Fibroblast of lung (primary cell): ENCODE data around the gene NUDT3. TPM values are rescaled to one million over a fixed set of nuclear protein-coding genes. Genes with fewer than 3 reads are reported as not detected.
A peak's percentile ranks its signal among the peaks of the same experiment; 100 is the strongest.
"Not testable (repeated sequence)": the region's sequence is repeated elsewhere in the genome, so short reads cannot be mapped to it uniquely, and the experiment has no call there.

Experiments
- DNase-seq, 2 donors: peaks; one replicate each; pipeline versions ENCODE4 v3.0.0 to v3.0.0-alpha.2; 2010; ENCODE audit warnings: low read depth in 2 of 2
- H2AFZ ChIP-seq: 2 replicates; pipeline ENCODE4 v1.5.1; 2012; ENCODE audit warnings: low read length, control low read depth, inconsistent platforms
- H3K27ac ChIP-seq: 2 replicates; pipeline ENCODE4 v1.5.1; 2011; ENCODE audit warnings: low read length, control low read depth; ENCODE audit not compliant: insufficient read depth
- H3K27me3 ChIP-seq: 2 replicates; pipeline ENCODE4 v1.5.1; 2011; ENCODE audit warnings: mild to moderate bottlenecking, low read length; ENCODE audit not compliant: control insufficient read depth, insufficient read depth
- H3K36me3 ChIP-seq: 2 replicates; pipeline ENCODE4 v1.5.1; 2011; ENCODE audit warnings: low read length; ENCODE audit not compliant: control insufficient read depth, insufficient read depth
- H3K4me1 ChIP-seq: 2 replicates; pipeline ENCODE4 v1.5.1; 2011; ENCODE audit warnings: low read length; ENCODE audit not compliant: control insufficient read depth, insufficient read depth; ENCODE audit errors: extremely low read depth
- H3K4me2 ChIP-seq: 2 replicates; pipeline ENCODE4 v1.5.1; 2011; ENCODE audit warnings: low read length, control low read depth; ENCODE audit not compliant: insufficient read depth; ENCODE audit errors: extremely low read depth
- H3K4me3 ChIP-seq, 4 experiments: fragments of 200-600 bp in 1 of 4; sonication (generic) in 1 of 4; replicated peaks in 1 of 4; 2 replicates each; pipeline ENCODE4 v1.5.1; 2011 to 2016; ENCODE audit warnings: low read length in 4 of 4, low read depth in 3 of 4, mild to moderate bottlenecking in 3 of 4, control low read depth in 2 of 4, inconsistent platforms in 1 of 4, mixed read lengths in 1 of 4; ENCODE audit not compliant: insufficient read depth in 1 of 4; ENCODE audit errors: control extremely low read depth in 1 of 4
- H3K79me2 ChIP-seq: 2 replicates; pipeline ENCODE4 v1.5.1; 2012; ENCODE audit warnings: mild to moderate bottlenecking, low read length, inconsistent platforms; ENCODE audit not compliant: control insufficient read depth, insufficient read depth
- H3K9ac ChIP-seq: 2 replicates; pipeline ENCODE4 v1.5.1; 2011; ENCODE audit warnings: mild to moderate bottlenecking, low read length, control low read depth; ENCODE audit not compliant: insufficient read depth
- H3K9me3 ChIP-seq: 2 replicates; pipeline ENCODE4 v1.5.1; 2012; ENCODE audit warnings: low read depth, low read length; ENCODE audit not compliant: control insufficient read depth, insufficient read depth
- H4K20me1 ChIP-seq: 2 replicates; pipeline ENCODE4 v1.5.1; 2011; ENCODE audit warnings: low read length; ENCODE audit not compliant: control insufficient read depth, insufficient read depth; ENCODE audit errors: extremely low read depth
- EZH2 ChIP-seq: IDR thresholded peaks from 2 replicates; pipeline ENCODE4 v1.5.1; 2012; ENCODE audit warnings: low read length, control low read depth, mild to moderate bottlenecking; ENCODE audit errors: missing control alignments
- polyA plus RNA-seq, 2 donors: library from polyadenylated mRNA; depleted of rRNA in 1 of 2; stranded (reverse) in 1 of 2; unstranded in 1 of 2; fragments of >200 nt; gene quantifications; 2 replicates each; pipeline ENCODE4 v1.2.1, GENCODE V29; 2011 to 2012; ENCODE audit warnings: missing spikeins in 1 of 2
- total RNA-seq: library from RNA; depleted of rRNA; stranded (reverse); fragments of >200 nt; gene quantifications from 2 replicates; pipeline ENCODE4 v1.2.1, GENCODE V29; 2014
- TF ChIP-seq, protein P1 (sequence below), 2 donors: IDR thresholded peaks in 1 of 2; conservative IDR thresholded peaks in 1 of 2; 1 replicate in 1 of 2; 2 replicates in 1 of 2; pipeline ENCODE4 v1.5.1; 2011 to 2012; ENCODE audit warnings: low read length in 2 of 2, control low read depth in 1 of 2, inconsistent platforms in 1 of 2, low read depth in 1 of 2, mild to moderate bottlenecking in 1 of 2

Gene NUDT3
- total and polyA plus RNA-seq, 2 donors (not counting 1 experiment from before 2014, with no cell fraction given) = 16.0 to 27.4 TPM

- no peak overlapping the region for H2AFZ ChIP-seq
- no peaks in the 10 kb centered on the region for H3K4me1 ChIP-seq
- H3K4me2 ChIP-seq = no peak overlapping the region
- H4K20me1 ChIP-seq = no peaks in the 10 kb centered on the region
- no peaks in the 10 kb centered on the region for H3K27me3 ChIP-seq
- H3K36me3 ChIP-seq = peaks cover 2% of the 10 kb centered on the region
- no peak overlapping the region for H3K4me3 ChIP-seq
- H3K79me2 ChIP-seq = no peaks in the 10 kb centered on the region
- TF ChIP-seq EZH2 = no peak
- TF ChIP-seq, protein P1, sequence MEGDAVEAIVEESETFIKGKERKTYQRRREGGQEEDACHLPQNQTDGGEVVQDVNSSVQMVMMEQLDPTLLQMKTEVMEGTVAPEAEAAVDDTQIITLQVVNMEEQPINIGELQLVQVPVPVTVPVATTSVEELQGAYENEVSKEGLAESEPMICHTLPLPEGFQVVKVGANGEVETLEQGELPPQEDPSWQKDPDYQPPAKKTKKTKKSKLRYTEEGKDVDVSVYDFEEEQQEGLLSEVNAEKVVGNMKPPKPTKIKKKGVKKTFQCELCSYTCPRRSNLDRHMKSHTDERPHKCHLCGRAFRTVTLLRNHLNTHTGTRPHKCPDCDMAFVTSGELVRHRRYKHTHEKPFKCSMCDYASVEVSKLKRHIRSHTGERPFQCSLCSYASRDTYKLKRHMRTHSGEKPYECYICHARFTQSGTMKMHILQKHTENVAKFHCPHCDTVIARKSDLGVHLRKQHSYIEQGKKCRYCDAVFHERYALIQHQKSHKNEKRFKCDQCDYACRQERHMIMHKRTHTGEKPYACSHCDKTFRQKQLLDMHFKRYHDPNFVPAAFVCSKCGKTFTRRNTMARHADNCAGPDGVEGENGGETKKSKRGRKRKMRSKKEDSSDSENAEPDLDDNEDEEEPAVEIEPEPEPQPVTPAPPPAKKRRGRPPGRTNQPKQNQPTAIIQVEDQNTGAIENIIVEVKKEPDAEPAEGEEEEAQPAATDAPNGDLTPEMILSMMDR (conservative IDR thresholded peaks at IDR 0.05 in 1 of 2, IDR thresholded peaks at IDR 0.05 in 1 of 2; ENCODE audit: low read depth in 1 of 2, low read length in 2 of 2) = no peak
- H3K9me3 ChIP-seq = no peaks in the 10 kb centered on the region
- DNase-seq = no peak
- H3K9ac ChIP-seq = no peak overlapping the region
- no peak overlapping the region for H3K27ac ChIP-seq
These were observed 58.6 kb downstream of the NUDT3 start for GRCh38 chr6:34333858-34334257.

GRCh38 chr6:34332251-34333198 lies 59.9 kb downstream of the NUDT3 start:
- H3K36me3 ChIP-seq = peaks cover 2% of the 10 kb centered on the region
- no peak overlapping the region for H3K27ac ChIP-seq
- H3K27me3 ChIP-seq = no peaks in the 10 kb centered on the region
- TF ChIP-seq, protein P1 (conservative IDR thresholded peaks at IDR 0.05 in 1 of 2, IDR thresholded peaks at IDR 0.05 in 1 of 2; ENCODE audit: low read depth in 1 of 2, low read length in 2 of 2) = no peak
- no peak for TF ChIP-seq EZH2
- H3K9me3 ChIP-seq = no peaks in the 10 kb centered on the region
- no peaks in the 10 kb centered on the region for H4K20me1 ChIP-seq
- DNase-seq = no peak
- H3K9ac ChIP-seq = no peak overlapping the region
- H2AFZ ChIP-seq = no peak overlapping the region
- no peaks in the 10 kb centered on the region for H3K4me1 ChIP-seq
- H3K4me3 ChIP-seq = no peak overlapping the region
- H3K4me2 ChIP-seq = no peak overlapping the region
- no peaks in the 10 kb centered on the region for H3K79me2 ChIP-seq

- Histone ChIP-seq H3K9me3 (no peaks in the 10 kb centered on the region), H3K79me2 (no peaks in the 10 kb centered on the region), H3K27me3 (no peaks in the 10 kb centered on the region), H3K4me3 (no peak overlapping the region), H3K36me3 (peaks cover 2% of the 10 kb centered on the region), H3K4me2 (no peak overlapping the region), H3K4me1 (no peaks in the 10 kb centered on the region), H3K27ac (no peak overlapping the region), H4K20me1 (no peaks in the 10 kb centered on the region), H2AFZ (no peak overlapping the region), H3K9ac (no peak overlapping the region)
- no peak for TF ChIP-seq EZH2
- TF ChIP-seq, protein P1 (conservative IDR thresholded peaks at IDR 0.05 in 1 of 2, IDR thresholded peaks at IDR 0.05 in 1 of 2; ENCODE audit: low read depth in 1 of 2, low read length in 2 of 2) = no peak
- DNase-seq = peak in 1 of 2 donors; percentile 20
These were observed 61.0 kb downstream of the NUDT3 start for GRCh38 chr6:34331371-34332050.

- H3K36me3 ChIP-seq, H3K4me3 ChIP-seq, DNase-seq, H3K27me3 ChIP-seq, H3K4me2 ChIP-seq, H3K4me1 ChIP-seq, H2AFZ ChIP-seq, H4K20me1 ChIP-seq, H3K9ac ChIP-seq, H3K27ac ChIP-seq, H3K79me2 ChIP-seq, H3K9me3 ChIP-seq: not testable (repeated sequence)
These were observed 62.7 kb downstream of the NUDT3 start for GRCh38 chr6:34329814-34330213.
